GM23338 (cell line): Measurements from ENCODE around the gene NDUFA11. TPM values are rescaled to one million over a fixed set of nuclear protein-coding genes. Genes with fewer than 3 reads are reported as not detected.

Experiments used
- ATAC-seq: fragments of 200-7000 bp; cut with Tn5 transposase; 3 replicates; pipeline ENCODE4 v1.9.1; 2020
- DNase-seq: peaks from one replicate; pipeline ENCODE4 v3.0.0-alpha.2; 2015; ENCODE audit warnings: low spot score
- H2AFZ ChIP-seq: fragments of 200-600 bp; sonication (generic); 2 replicates; pipeline ENCODE4 v1.8.0; 2016; ENCODE audit warnings: antibody characterized with exemption, mild to moderate bottlenecking, moderate library complexity
- H3F3A ChIP-seq: fragments of 200-600 bp; sonication (generic); replicated peaks from 2 replicates; pipeline ENCODE4 v1.8.0; 2017; ENCODE audit warnings: antibody characterized with exemption, mixed run types, low read depth
- H3K27ac ChIP-seq: fragments of 200-600 bp; sonication (generic); 2 replicates; pipeline ENCODE4 v1.6.1; 2016; ENCODE audit warnings: low read depth
- H3K27me3 ChIP-seq: fragments of 200-600 bp; sonication (generic); 2 replicates; pipeline ENCODE4 v1.8.0; 2016; ENCODE audit warnings: mild to moderate bottlenecking, mixed run types, moderate library complexity; ENCODE audit not compliant: insufficient read depth
- H3K36me3 ChIP-seq: fragments of 200-600 bp; sonication (generic); 2 replicates; pipeline ENCODE4 v1.8.0; 2016; ENCODE audit warnings: mild to moderate bottlenecking; ENCODE audit not compliant: insufficient read depth
- H3K4me1 ChIP-seq: fragments of 200-600 bp; sonication (generic); 2 replicates; pipeline ENCODE4 v1.8.0; 2016; ENCODE audit warnings: mild to moderate bottlenecking, moderate library complexity; ENCODE audit not compliant: insufficient read depth
- H3K4me2 ChIP-seq: fragments of 200-600 bp; sonication (generic); 2 replicates; pipeline ENCODE4 v1.7.1; 2017; ENCODE audit warnings: mixed run types
- H3K4me3 ChIP-seq: fragments of 200-600 bp; sonication (generic); 2 replicates; pipeline ENCODE4 v1.6.1; 2016; ENCODE audit warnings: mixed run types
- H3K79me2 ChIP-seq: fragments of 200-600 bp; sonication (generic); replicated peaks from 2 replicates; pipeline ENCODE4 v1.8.0; 2017; ENCODE audit warnings: mild to moderate bottlenecking; ENCODE audit not compliant: insufficient read depth
- H3K9me2 ChIP-seq: fragments of 200-600 bp; sonication (generic); 2 replicates; pipeline ENCODE4 v1.8.0; 2017; ENCODE audit not compliant: insufficient read depth
- H4K20me1 ChIP-seq: fragments of 200-600 bp; sonication (generic); replicated peaks from 2 replicates; pipeline ENCODE4 v1.8.0; 2017; ENCODE audit warnings: mild to moderate bottlenecking; ENCODE audit not compliant: insufficient read depth
- H3K27ac Mint-ChIP-seq: 2 replicates; pipeline ENCODE4 v1.8.0; 2020; ENCODE audit warnings: inconsistent platforms, mild to moderate bottlenecking, moderate library complexity, mixed read lengths
- H3K27me3 Mint-ChIP-seq: 3 replicates; pipeline ENCODE4 v1.8.0; 2022; ENCODE audit warnings: low read depth, mild to moderate bottlenecking, moderate library complexity, mixed read lengths, inconsistent platforms; ENCODE audit not compliant: insufficient read depth, poor library complexity
- H3K36me3 Mint-ChIP-seq: 3 replicates; pipeline ENCODE4 v1.8.0; 2021; ENCODE audit warnings: low read depth, mild to moderate bottlenecking, inconsistent platforms, moderate library complexity, mixed read lengths
- H3K4me1 Mint-ChIP-seq: 3 replicates; pipeline ENCODE4 v1.8.0; 2020; ENCODE audit warnings: mild to moderate bottlenecking, inconsistent platforms, mixed read lengths
- H3K4me3 Mint-ChIP-seq: 3 replicates; pipeline ENCODE4 v1.8.0; 2021; ENCODE audit warnings: moderate library complexity, mild to moderate bottlenecking, inconsistent platforms, mixed read lengths
- H3K9me3 Mint-ChIP-seq: 3 replicates; pipeline ENCODE4 v1.8.0; 2020; ENCODE audit warnings: moderate library complexity, mild to moderate bottlenecking, inconsistent platforms, mixed read lengths
- EZH2 ChIP-seq: fragments of 200-600 bp; sonication (generic); IDR thresholded peaks from one replicate; pipeline ENCODE4 v1.8.0; 2017; ENCODE audit warnings: antibody characterized with exemption, mild to moderate bottlenecking, low read depth; ENCODE audit not compliant: unreplicated experiment
- EZH2phosphoT487 ChIP-seq: fragments of 200-600 bp; sonication (generic); IDR thresholded peaks from one replicate; pipeline ENCODE4 v1.8.1; 2018; ENCODE audit warnings: antibody characterized with exemption; ENCODE audit not compliant: unreplicated experiment
- JUNB ChIP-seq: IDR thresholded peaks from one replicate; pipeline ENCODE4 v1.6.1; 2016; ENCODE audit warnings: antibody characterized with exemption; ENCODE audit not compliant: unreplicated experiment
- POLR2AphosphoS5 ChIP-seq: IDR thresholded peaks from 2 replicates; pipeline ENCODE4 v1.6.1; 2016; ENCODE audit warnings: antibody characterized with exemption, low read depth
- ZNF114 ChIP-seq: fragments of 250-450 bp; sonication (Bioruptor Pico); IDR thresholded peaks from 2 replicates; pipeline ENCODE4 v1.5.0; 2020; ENCODE audit warnings: mild to moderate bottlenecking, moderate library complexity
- ZNF331 ChIP-seq: fragments of 250-450 bp; sonication (Bioruptor Pico); IDR thresholded peaks from 2 replicates; pipeline ENCODE4 v1.5.0; 2020; ENCODE audit warnings: low read depth, mild to moderate bottlenecking, moderate library complexity
- polyA plus RNA-seq: library from polyadenylated mRNA; unstranded; fragments of >200 nt; fragmentation: Nextera tagmentation; extraction: Ambion mirVana; gene quantifications from 2 replicates; pipeline ENCODE4 v1.2.1, GENCODE V29; 2016
- total RNA-seq: library from RNA; depleted of rRNA; stranded (reverse); fragments of >200 nt; shearing (Covaris generic); gene quantifications from 2 replicates; pipeline ENCODE4 v1.2.3, GENCODE V29; 2014
- TF ChIP-seq, protein P1 (sequence below): fragments of 250-450 bp; sonication (Bioruptor Pico); IDR thresholded peaks from 2 replicates; pipeline ENCODE4 v1.5.0; 2020; ENCODE audit warnings: mild to moderate bottlenecking, moderate library complexity
- TF ChIP-seq, protein P2 (sequence below): IDR thresholded peaks from one replicate; pipeline ENCODE4 v1.6.1; 2018; ENCODE audit warnings: antibody characterized with exemption; ENCODE audit not compliant: unreplicated experiment
- TF ChIP-seq, protein P3 (sequence below): IDR thresholded peaks from 2 replicates; pipeline ENCODE4 v1.6.1; 2016; ENCODE audit warnings: antibody characterized with exemption
- TF ChIP-seq, protein P4 (sequence below), 2 experiments: fragments of 200-600 bp in 1 of 2; sonication (generic) in 1 of 2; conservative IDR thresholded peaks; 2 replicates each; pipeline versions ENCODE4 v1.5.1 to v1.6.1; 2016 to 2017; ENCODE audit warnings: antibody characterized with exemption in 2 of 2, low read depth in 2 of 2, mild to moderate bottlenecking in 2 of 2, moderate library complexity in 1 of 2

Gene NDUFA11
- total and polyA plus RNA-seq, 2 experiments from 2014 or later = 171 to 523 TPM

DNA sequence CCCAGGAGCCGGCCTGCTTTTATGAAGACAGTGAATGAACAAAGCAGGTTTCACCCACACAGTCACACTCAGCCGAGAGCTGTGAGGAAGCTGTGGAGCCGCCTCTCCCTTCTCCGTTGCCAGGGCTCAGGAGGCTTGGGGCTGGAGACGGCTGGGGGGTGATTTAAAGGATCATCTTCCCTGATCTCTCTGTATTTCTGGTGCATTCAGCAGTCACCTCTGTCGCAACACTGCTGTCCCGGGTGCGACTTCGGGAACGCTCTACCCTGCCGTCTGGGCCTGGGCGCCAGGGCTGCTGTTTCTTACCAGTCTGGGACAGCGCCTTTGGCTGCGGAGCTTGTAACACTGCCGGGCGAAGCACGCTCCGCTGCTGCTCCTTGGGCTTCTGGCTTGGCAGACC, 28.6 kb upstream of the NDUFA11 start:
- Histone ChIP-seq H3K4me1 (no peaks in the 10 kb centered on the region), H3K4me3 (no peak overlapping the region), H3K27me3 (no peaks in the 10 kb centered on the region), H3F3A (0 out of 2 replicates have a peak, but pooled peaks cover 3% of the 10 kb centered on the region), H4K20me1 (peaks cover 11% of the 10 kb centered on the region; the same call in 1 of the 2 replicates), H2AFZ (no peak overlapping the region), H3K36me3 (0 out of 2 replicates have a peak, but pooled peaks cover 6% of the 10 kb centered on the region), H3K9me2 (no peaks in the 10 kb centered on the region), H3K27ac (no peak overlapping the region), H3K79me2 (peaks cover 14% of the 10 kb centered on the region), H3K4me2 (no peak overlapping the region)
- TF ChIP-seq, protein P1, sequence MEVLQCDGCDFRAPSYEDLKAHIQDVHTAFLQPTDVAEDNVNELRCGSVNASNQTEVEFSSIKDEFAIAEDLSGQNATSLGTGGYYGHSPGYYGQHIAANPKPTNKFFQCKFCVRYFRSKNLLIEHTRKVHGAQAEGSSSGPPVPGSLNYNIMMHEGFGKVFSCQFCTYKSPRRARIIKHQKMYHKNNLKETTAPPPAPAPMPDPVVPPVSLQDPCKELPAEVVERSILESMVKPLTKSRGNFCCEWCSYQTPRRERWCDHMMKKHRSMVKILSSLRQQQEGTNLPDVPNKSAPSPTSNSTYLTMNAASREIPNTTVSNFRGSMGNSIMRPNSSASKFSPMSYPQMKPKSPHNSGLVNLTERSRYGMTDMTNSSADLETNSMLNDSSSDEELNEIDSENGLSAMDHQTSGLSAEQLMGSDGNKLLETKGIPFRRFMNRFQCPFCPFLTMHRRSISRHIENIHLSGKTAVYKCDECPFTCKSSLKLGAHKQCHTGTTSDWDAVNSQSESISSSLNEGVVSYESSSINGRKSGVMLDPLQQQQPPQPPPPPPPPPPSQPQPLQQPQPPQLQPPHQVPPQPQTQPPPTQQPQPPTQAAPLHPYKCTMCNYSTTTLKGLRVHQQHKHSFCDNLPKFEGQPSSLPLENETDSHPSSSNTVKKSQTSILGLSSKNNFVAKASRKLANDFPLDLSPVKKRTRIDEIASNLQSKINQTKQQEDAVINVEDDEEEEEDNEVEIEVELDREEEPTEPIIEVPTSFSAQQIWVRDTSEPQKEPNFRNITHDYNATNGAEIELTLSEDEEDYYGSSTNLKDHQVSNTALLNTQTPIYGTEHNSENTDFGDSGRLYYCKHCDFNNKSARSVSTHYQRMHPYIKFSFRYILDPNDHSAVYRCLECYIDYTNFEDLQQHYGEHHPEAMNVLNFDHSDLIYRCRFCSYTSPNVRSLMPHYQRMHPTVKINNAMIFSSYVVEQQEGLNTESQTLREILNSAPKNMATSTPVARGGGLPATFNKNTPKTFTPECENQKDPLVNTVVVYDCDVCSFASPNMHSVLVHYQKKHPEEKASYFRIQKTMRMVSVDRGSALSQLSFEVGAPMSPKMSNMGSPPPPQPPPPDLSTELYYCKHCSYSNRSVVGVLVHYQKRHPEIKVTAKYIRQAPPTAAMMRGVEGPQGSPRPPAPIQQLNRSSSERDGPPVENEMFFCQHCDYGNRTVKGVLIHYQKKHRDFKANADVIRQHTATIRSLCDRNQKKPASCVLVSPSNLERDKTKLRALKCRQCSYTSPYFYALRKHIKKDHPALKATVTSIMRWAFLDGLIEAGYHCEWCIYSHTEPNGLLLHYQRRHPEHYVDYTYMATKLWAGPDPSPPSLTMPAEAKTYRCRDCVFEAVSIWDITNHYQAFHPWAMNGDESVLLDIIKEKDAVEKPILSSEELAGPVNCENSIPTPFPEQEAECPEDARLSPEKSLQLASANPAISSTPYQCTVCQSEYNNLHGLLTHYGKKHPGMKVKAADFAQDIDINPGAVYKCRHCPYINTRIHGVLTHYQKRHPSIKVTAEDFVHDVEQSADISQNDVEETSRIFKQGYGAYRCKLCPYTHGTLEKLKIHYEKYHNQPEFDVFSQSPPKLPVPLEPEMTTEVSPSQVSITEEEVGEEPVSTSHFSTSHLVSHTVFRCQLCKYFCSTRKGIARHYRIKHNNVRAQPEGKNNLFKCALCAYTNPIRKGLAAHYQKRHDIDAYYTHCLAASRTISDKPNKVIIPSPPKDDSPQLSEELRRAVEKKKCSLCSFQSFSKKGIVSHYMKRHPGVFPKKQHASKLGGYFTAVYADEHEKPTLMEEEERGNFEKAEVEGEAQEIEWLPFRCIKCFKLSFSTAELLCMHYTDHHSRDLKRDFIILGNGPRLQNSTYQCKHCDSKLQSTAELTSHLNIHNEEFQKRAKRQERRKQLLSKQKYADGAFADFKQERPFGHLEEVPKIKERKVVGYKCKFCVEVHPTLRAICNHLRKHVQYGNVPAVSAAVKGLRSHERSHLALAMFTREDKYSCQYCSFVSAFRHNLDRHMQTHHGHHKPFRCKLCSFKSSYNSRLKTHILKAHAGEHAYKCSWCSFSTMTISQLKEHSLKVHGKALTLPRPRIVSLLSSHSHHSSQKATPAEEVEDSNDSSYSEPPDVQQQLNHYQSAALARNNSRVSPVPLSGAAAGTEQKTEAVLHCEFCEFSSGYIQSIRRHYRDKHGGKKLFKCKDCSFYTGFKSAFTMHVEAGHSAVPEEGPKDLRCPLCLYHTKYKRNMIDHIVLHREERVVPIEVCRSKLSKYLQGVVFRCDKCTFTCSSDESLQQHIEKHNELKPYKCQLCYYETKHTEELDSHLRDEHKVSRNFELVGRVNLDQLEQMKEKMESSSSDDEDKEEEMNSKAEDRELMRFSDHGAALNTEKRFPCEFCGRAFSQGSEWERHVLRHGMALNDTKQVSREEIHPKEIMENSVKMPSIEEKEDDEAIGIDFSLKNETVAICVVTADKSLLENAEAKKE (CRISPR knock-in tag) = no peak
- TF ChIP-seq ZNF331 (CRISPR knock-in tag) = no peak
- TF ChIP-seq EZH2 = no peak
- TF ChIP-seq ZNF114 (CRISPR knock-in tag) = no peak
- TF ChIP-seq, protein P2, sequence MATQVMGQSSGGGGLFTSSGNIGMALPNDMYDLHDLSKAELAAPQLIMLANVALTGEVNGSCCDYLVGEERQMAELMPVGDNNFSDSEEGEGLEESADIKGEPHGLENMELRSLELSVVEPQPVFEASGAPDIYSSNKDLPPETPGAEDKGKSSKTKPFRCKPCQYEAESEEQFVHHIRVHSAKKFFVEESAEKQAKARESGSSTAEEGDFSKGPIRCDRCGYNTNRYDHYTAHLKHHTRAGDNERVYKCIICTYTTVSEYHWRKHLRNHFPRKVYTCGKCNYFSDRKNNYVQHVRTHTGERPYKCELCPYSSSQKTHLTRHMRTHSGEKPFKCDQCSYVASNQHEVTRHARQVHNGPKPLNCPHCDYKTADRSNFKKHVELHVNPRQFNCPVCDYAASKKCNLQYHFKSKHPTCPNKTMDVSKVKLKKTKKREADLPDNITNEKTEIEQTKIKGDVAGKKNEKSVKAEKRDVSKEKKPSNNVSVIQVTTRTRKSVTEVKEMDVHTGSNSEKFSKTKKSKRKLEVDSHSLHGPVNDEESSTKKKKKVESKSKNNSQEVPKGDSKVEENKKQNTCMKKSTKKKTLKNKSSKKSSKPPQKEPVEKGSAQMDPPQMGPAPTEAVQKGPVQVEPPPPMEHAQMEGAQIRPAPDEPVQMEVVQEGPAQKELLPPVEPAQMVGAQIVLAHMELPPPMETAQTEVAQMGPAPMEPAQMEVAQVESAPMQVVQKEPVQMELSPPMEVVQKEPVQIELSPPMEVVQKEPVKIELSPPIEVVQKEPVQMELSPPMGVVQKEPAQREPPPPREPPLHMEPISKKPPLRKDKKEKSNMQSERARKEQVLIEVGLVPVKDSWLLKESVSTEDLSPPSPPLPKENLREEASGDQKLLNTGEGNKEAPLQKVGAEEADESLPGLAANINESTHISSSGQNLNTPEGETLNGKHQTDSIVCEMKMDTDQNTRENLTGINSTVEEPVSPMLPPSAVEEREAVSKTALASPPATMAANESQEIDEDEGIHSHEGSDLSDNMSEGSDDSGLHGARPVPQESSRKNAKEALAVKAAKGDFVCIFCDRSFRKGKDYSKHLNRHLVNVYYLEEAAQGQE = no peak
- TF ChIP-seq JUNB = no peak
- TF ChIP-seq, protein P3, sequence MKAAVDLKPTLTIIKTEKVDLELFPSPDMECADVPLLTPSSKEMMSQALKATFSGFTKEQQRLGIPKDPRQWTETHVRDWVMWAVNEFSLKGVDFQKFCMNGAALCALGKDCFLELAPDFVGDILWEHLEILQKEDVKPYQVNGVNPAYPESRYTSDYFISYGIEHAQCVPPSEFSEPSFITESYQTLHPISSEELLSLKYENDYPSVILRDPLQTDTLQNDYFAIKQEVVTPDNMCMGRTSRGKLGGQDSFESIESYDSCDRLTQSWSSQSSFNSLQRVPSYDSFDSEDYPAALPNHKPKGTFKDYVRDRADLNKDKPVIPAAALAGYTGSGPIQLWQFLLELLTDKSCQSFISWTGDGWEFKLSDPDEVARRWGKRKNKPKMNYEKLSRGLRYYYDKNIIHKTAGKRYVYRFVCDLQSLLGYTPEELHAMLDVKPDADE = no peak
- no peak for TF ChIP-seq EZH2phosphoT487
- TF ChIP-seq, protein P4, sequence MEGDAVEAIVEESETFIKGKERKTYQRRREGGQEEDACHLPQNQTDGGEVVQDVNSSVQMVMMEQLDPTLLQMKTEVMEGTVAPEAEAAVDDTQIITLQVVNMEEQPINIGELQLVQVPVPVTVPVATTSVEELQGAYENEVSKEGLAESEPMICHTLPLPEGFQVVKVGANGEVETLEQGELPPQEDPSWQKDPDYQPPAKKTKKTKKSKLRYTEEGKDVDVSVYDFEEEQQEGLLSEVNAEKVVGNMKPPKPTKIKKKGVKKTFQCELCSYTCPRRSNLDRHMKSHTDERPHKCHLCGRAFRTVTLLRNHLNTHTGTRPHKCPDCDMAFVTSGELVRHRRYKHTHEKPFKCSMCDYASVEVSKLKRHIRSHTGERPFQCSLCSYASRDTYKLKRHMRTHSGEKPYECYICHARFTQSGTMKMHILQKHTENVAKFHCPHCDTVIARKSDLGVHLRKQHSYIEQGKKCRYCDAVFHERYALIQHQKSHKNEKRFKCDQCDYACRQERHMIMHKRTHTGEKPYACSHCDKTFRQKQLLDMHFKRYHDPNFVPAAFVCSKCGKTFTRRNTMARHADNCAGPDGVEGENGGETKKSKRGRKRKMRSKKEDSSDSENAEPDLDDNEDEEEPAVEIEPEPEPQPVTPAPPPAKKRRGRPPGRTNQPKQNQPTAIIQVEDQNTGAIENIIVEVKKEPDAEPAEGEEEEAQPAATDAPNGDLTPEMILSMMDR (conservative IDR thresholded peaks at IDR 0.05; ENCODE audit: low read depth in 2 of 2) = no peak
- TF ChIP-seq POLR2AphosphoS5 = no peak
- no peak for DNase-seq
- ATAC-seq = no peak
- Mint-ChIP-seq H3K27ac (no peak overlapping the region), H3K9me3 (no peaks in the 10 kb centered on the region), H3K36me3 (peaks cover 62% of the 10 kb centered on the region), H3K4me3 (no peak overlapping the region), H3K27me3 (peaks cover 11% of the 10 kb centered on the region), H3K4me1 (no peaks in the 10 kb centered on the region)
